Ascending aorta (tissue), 2 donors: ENCODE data around the gene LMO4. TPM values are rescaled to one million over a fixed set of nuclear protein-coding genes. Genes with fewer than 3 reads are reported as not detected.

ENCODE experiments used
- DNase-seq, 2 donors: peaks; one replicate each; pipeline ENCODE4 v3.0.0-alpha.2; 2019; ENCODE audit warnings: low spot score in 2 of 2
- H3K27ac ChIP-seq, 2 donors: fragments of 200-600 bp; sonication (generic); one replicate each; pipeline ENCODE4 v1.5.1; 2016 to 2017; ENCODE audit warnings: mild to moderate bottlenecking in 1 of 2
- H3K27me3 ChIP-seq: fragments of 200-600 bp; sonication (generic); one replicate; pipeline ENCODE4 v1.5.1; 2017
- H3K36me3 ChIP-seq, 2 donors: fragments of 200-600 bp; sonication (generic); one replicate each; pipeline ENCODE4 v1.5.1; 2016
- H3K4me1 ChIP-seq, 2 donors: fragments of 200-600 bp; sonication (generic); one replicate each; pipeline ENCODE4 v1.5.1; 2016 to 2017; ENCODE audit warnings: mild to moderate bottlenecking in 1 of 2
- H3K4me3 ChIP-seq, 2 donors: fragments of 200-600 bp; sonication (generic); one replicate each; pipeline ENCODE4 v1.5.1; 2016 to 2017; ENCODE audit warnings: mild to moderate bottlenecking in 1 of 2
- H3K9me3 ChIP-seq, 2 donors: fragments of 200-600 bp; sonication (generic); one replicate each; pipeline ENCODE4 v1.5.1; 2016
- intact Hi-C: fragments of 100-400 bp; cut with DNase I; formaldehyde crosslinking; loops from one replicate; pipeline ENCODE4 v1.15.1; 2023
- total RNA-seq: library from RNA; depleted of rRNA; stranded (reverse); fragments of >200 nt; gene quantifications from one replicate; pipeline ENCODE4 v1.1.0, GENCODE V29; 2016
- TF ChIP-seq, protein P1 (sequence below), 3 experiments: fragments of 200-600 bp in 2 of 3; fragments of 450-650 bp in 1 of 3; sonication (generic) in 2 of 3; IDR thresholded peaks; one replicate each; pipeline ENCODE4 v1.5.1; 2016 to 2019; ENCODE audit warnings: antibody characterized with exemption in 3 of 3, mild to moderate bottlenecking in 1 of 3, moderate library complexity in 1 of 3

Gene LMO4
- total RNA-seq, 1 donor from 2014 or later: 9.9 TPM

DNA sequence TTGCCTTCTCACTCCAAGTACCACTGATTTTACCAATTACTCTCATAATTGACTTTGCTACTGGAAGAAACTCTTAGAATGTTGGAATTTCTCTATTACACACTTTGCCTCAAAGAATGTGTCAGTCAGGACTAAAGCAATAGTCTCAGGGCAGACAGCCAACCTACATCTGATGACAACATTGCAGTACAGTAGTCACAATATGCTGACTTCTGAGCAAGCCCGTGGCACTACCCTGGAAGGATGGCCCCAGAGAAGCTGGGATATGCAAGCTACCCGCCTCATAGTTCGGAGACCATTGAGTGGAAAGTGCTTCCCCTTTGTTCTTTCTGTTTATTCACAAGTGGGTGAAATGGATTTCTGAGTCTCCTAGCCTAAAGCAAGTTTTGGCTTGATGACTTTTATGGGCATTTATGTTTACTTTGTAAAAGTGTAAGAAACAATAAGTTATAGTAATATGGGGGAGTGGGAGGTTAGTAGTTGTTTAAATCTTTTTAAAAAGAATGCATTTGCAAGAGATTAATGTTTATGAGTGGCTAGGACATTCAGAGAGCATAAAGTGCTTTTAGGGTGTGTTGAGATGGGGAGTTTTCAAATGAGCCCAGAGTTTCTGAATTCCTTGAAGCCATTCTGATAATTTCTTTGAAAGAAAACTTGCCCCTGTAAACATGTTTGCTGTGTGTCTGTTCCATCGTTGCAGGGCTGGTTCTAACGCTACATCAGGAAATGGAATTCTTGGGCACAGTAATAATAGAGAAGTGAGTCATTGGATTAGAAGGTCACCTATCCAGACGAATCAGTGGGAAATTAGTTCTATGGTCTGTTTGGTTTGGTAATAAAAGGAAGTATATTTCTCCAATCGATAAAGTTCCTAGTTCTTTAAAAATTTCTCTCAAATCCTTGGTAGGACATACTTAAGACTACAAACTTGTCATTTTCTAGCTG, 63.8 kb downstream of the LMO4 start:
- H3K9me3 ChIP-seq: no peaks in the 10 kb centered on the region
- H3K27ac ChIP-seq: no peak overlapping the region
- intact Hi-C loops: no loop called here
- H3K36me3 ChIP-seq: no peaks in the 10 kb centered on the region
- H3K4me1 ChIP-seq: no peaks in the 10 kb centered on the region
- no peak overlapping the region for H3K4me3 ChIP-seq
- DNase-seq: no peak
- TF ChIP-seq, protein P1, sequence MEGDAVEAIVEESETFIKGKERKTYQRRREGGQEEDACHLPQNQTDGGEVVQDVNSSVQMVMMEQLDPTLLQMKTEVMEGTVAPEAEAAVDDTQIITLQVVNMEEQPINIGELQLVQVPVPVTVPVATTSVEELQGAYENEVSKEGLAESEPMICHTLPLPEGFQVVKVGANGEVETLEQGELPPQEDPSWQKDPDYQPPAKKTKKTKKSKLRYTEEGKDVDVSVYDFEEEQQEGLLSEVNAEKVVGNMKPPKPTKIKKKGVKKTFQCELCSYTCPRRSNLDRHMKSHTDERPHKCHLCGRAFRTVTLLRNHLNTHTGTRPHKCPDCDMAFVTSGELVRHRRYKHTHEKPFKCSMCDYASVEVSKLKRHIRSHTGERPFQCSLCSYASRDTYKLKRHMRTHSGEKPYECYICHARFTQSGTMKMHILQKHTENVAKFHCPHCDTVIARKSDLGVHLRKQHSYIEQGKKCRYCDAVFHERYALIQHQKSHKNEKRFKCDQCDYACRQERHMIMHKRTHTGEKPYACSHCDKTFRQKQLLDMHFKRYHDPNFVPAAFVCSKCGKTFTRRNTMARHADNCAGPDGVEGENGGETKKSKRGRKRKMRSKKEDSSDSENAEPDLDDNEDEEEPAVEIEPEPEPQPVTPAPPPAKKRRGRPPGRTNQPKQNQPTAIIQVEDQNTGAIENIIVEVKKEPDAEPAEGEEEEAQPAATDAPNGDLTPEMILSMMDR (IDR thresholded peaks at IDR 0.05): no peak
- no peaks in the 10 kb centered on the region for H3K27me3 ChIP-seq

DNA sequence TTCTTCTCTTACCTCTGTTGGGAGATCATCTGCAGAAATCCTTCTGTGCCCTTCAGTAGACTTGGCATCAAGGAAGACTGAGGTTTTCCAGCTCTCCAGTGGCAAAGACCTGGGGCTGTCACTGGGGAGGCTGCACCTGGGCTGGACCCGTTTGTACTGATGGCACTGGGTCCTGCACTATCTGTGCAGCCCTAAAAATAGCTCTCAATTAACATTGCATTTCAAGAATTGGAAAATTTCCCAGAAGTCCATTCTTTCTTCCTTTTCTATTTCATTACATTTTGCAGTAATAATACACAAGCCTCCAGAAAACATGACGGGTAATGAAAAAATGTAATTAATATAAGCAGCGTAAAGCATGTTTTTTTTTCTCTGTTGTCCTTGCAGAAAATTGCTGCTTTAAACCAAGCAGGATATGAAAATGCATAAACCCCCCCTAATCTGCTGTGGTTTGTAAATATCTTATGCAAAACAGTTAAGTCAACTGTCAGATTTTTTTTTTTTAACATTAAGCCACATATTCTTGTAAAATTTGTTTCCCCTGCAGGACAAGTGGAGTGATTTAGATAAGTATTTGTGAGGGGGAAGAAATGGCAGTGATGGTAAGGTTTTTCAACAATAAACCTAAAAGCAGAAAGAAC, 64.9 kb downstream of the LMO4 start:
- no peaks in the 10 kb centered on the region for H3K4me1 ChIP-seq
- TF ChIP-seq, protein P1 (IDR thresholded peaks at IDR 0.05): no peak
- intact Hi-C loops: no loop called here
- DNase-seq: no peak
- no peak overlapping the region for H3K27ac ChIP-seq
- H3K36me3 ChIP-seq: no peaks in the 10 kb centered on the region
- no peaks in the 10 kb centered on the region for H3K27me3 ChIP-seq
- no peak overlapping the region for H3K4me3 ChIP-seq
- no peaks in the 10 kb centered on the region for H3K9me3 ChIP-seq

DNA sequence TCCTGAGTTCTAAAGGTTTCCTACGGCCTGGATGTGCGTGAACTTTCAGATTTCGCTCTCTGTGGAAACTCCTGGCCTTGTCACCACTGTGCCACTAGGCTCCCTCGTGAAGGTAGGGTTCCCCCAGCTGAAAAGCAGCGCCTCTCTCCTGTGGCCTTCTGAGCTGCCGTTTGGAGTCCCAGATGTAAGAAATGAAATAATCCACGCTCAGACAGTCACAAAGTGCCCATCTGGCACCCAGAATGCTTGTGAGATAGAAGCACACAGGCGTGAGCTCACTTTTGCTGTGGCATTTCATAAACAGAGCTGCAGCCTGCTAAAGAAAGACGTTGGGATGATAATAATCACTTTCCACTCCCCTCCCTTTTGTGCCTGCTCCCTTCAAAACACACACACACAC, 65.8 kb downstream of the LMO4 start:
- Histone ChIP-seq H3K4me3 (no peak overlapping the region), H3K27ac (no peak overlapping the region), H3K27me3 (no peaks in the 10 kb centered on the region), H3K36me3 (no peaks in the 10 kb centered on the region), H3K9me3 (no peaks in the 10 kb centered on the region), H3K4me1 (no peaks in the 10 kb centered on the region)
- no peak for DNase-seq
- TF ChIP-seq, protein P1 (IDR thresholded peaks at IDR 0.05): no peak
- intact Hi-C loops: no loop called here

DNA sequence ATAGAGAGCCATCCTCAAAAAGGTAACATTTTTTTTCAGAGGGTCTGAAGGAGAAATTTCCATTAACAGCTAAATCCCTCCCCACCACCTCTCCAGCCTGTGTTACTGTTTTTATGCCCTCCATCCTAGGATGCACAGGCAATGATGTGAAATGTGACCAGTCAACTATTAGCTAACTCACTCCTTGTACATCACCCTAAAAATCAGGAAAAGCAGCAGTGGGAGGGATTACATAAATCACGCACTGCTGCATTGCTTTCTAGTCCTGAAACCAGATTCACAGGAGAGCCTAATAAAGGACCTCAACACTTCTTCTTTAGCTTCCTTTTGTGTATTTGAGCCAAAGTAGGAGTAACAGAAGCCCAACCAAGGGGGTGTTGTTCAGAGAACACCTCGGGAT, 66.3 kb downstream of the LMO4 start:
- intact Hi-C loops: no loop called here
- Histone ChIP-seq H3K4me3 (no peak overlapping the region), H3K27me3 (no peaks in the 10 kb centered on the region), H3K27ac (no peak overlapping the region), H3K36me3 (no peaks in the 10 kb centered on the region), H3K9me3 (no peaks in the 10 kb centered on the region), H3K4me1 (no peaks in the 10 kb centered on the region)
- TF ChIP-seq, protein P1 (IDR thresholded peaks at IDR 0.05): no peak
- DNase-seq: no peak
